NT2/D1 (cell line): ENCODE data around the gene NDOR1.

Experiments
- DNase-seq: peaks from one replicate; pipeline ENCODE4 v3.0.0-alpha.2; 2011; ENCODE audit warnings: low read depth, low spot score
- H3K27me3 ChIP-seq: 2 replicates; pipeline ENCODE4 v1.6.0; 2011; ENCODE audit warnings: mild to moderate bottlenecking; ENCODE audit not compliant: insufficient read length, insufficient read depth
- H3K36me3 ChIP-seq: 2 replicates; pipeline ENCODE4 v1.6.1; 2011; ENCODE audit warnings: mild to moderate bottlenecking, low read length, mixed read lengths; ENCODE audit not compliant: insufficient read depth, insufficient read length
- H3K4me1 ChIP-seq: 2 replicates; pipeline ENCODE4 v1.5.1; 2011; ENCODE audit not compliant: insufficient read depth, insufficient read length
- H3K4me3 ChIP-seq: 2 replicates; pipeline ENCODE4 v1.5.1; 2011; ENCODE audit warnings: low read depth; ENCODE audit not compliant: insufficient read length
- H3K9ac ChIP-seq: 2 replicates; pipeline ENCODE4 v1.6.0; 2011; ENCODE audit warnings: low read depth; ENCODE audit not compliant: insufficient read length
- H3K9me3 ChIP-seq: 2 replicates; pipeline ENCODE4 v1.5.1; 2011; ENCODE audit warnings: mild to moderate bottlenecking, low read length; ENCODE audit not compliant: insufficient read depth
- SUZ12 ChIP-seq: IDR thresholded peaks from 2 replicates; pipeline ENCODE4 v1.6.1; 2011; ENCODE audit not compliant: insufficient read length, insufficient read depth; ENCODE audit errors: extremely low read depth
- YY1 ChIP-seq: IDR thresholded peaks from 2 replicates; pipeline ENCODE4 v1.6.1; 2011; ENCODE audit not compliant: insufficient read length, insufficient read depth
- ZNF274 ChIP-seq: IDR thresholded peaks from 2 replicates; pipeline ENCODE4 v1.6.1; 2011; ENCODE audit warnings: mild to moderate bottlenecking, low read depth, low read length

Gene NDOR1

DNA sequence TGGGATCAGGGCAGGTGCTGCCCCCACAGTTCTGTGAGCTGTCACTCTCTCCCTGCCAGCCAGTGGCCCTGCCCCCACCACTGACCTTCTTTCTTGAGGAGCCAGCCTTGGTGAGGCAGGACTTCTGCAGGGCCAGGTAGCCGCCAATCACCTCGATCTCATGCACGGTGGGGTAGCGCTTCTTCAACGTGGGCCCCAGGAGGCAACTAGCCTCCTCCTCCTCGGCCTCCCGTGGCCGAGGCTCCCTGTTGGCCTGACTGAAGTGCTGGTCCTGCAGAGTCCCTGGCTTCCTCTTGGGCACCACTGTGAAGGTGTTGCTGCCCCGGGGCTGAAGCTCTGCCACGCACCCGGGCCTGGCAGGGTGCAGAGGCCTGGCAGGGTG lies 6.6 kb upstream of the NDOR1 start:
- Histone ChIP-seq H3K36me3 (peaks cover 33% of the 10 kb centered on the region), H3K9me3 (no peaks in the 10 kb centered on the region), H3K4me3 (peak overlapping the region; percentile 37), H3K27me3 (no peaks in the 10 kb centered on the region), H3K4me1 (peaks cover 31% of the 10 kb centered on the region), H3K9ac (peak overlapping the region; percentile 77)
- TF ChIP-seq SUZ12, result no peak
- no peak for TF ChIP-seq ZNF274
- TF ChIP-seq YY1, result no peak
- DNase-seq, result no peak

DNA sequence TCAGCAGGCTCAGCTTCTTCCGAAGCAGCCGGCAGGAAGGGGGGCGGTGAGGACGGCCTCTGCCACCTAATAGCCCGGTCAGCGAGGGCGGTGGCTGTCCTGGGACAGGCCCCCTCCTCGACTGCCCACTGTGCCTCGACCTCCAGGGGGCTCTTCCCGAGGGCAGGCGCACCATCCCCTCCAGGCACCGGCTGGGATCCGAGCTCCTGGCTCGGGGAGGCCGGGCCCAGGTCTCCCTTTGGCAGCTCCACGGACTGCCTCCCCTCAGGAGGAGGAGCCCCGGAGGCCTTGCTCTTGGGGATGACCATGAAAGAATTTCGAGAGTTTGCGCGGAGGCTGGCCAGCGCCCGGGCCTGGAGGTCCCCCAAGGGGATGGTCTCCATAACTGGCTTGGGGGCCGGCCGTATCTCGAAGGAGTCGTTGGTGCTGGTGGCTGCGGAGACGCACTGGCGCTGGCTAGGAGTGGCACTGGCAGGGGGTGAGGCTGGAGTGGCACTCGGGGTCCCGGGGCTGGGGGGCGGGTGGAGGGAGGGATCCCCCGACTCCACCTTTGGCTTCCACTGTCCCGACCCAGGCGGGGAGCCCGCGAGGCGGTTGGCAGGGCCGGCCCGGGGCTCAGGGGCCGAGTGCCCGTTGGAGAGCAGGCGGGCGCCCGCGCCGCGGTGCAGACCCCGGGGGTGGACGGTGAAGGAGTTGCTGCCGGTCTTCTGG lies 5.9 kb upstream of the NDOR1 start:
- Histone ChIP-seq H3K36me3 (peaks cover 40% of the 10 kb centered on the region), H3K9me3 (no peaks in the 10 kb centered on the region), H3K4me1 (peaks cover 27% of the 10 kb centered on the region), H3K9ac (peak overlapping the region; percentile 77), H3K4me3 (peak overlapping the region; percentile 37), H3K27me3 (no peaks in the 10 kb centered on the region)
- no peak for TF ChIP-seq YY1
- TF ChIP-seq SUZ12, result no peak
- TF ChIP-seq ZNF274, result no peak
- no peak for DNase-seq

DNA sequence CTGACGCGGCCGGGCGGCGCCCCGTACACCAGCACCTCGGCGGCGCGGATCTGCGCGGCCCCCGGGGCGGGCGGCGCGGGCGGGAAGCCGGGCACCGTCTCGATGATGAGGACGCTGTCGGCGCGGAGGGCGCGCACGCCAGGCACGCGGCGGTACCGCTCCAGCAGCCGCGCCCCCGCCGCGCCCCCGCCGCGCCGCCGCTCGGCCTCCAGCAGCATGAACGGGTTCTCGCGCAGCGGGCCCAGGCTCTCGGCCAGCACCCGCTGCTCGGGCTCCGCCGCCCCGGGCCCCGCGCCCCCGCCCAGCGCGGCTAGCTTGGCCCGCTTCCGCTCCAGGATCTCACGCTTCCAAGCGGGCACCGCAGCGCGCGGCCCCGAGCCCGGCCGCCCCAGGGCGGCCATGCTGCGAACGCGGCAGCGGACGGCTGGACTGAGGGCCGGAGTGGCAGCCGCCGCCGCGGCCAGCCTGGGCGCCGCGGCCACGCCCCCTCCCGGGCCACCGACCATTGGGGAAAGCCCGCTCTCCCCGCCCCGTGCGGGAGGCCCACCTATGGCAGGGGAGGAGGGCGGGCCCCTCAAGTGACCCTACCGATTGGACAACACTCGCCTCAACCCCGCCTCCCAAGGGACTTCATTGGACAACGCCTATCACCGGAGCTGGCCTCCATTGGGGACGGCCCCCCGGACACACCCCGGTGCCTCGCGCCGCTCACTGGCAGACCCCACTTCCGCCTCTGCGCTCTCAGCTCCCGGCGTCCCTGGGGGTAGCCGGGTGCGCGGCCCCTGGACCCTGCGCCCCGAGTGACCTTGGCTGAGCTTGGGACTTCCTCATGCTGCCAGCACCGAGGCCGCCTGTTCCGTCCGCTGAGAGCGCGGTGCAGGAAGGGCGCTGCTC lies 4.9 kb upstream of the NDOR1 start, which contains the start of gene TPRN:
Gene TPRN, minus strand, starts transcription at position 431 of the 894 bp plus-strand sequence. Its CDS starts 30 bp downstream, at position 401.
- Histone ChIP-seq H3K36me3 (peaks cover 34% of the 10 kb centered on the region), H3K4me3 (peak within 1 kb of the TSS; percentile 80), H3K4me1 (peaks cover 21% of the 10 kb centered on the region), H3K27me3 (no peaks in the 10 kb centered on the region), H3K9ac (peak within 1 kb of the TSS; percentile 98), H3K9me3 (no peaks in the 10 kb centered on the region)
- DNase-seq, result peak; percentile 99
- TF ChIP-seq YY1, result no peak
- no peak for TF ChIP-seq SUZ12
- no peak for TF ChIP-seq ZNF274

DNA sequence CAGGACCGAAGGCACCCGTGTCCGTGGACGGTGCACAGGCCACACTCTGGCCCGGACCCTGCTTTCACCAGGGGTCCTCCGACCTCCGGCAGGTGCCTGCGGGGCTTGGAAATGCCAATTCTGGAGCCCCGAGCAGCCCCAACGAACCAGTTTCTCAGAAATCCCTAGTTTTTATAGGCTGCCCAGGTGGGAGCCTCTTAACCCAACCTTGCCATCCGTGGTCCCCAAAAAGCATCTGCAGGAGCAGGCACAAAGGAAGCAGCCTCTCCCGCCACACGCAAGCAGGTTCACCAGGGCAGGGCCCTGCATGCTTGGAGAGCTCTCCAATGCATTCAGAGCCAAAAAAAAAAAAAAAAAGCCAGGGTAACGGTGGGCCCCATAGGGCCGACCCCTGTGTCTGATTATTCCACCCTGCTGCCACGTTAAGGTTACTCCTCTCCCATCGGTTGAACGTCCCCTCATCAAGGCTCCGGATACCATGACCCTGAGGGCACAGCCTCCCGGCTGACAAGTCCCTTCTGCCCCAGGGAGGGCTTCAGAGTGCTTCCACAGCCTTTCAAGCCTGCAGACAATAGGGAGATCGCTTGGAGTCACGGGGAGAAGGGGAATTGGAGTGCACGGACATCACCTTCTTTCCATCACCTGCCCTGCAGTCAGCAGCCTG lies 4.2 kb upstream of the NDOR1 start:
- no peak for DNase-seq
- peak overlapping the region; percentile 80 for H3K4me3 ChIP-seq
- peaks cover 18% of the 10 kb centered on the region for H3K4me1 ChIP-seq
- no peaks in the 10 kb centered on the region for H3K9me3 ChIP-seq
- TF ChIP-seq YY1 (no peak), ZNF274 (no peak), SUZ12 (no peak)
- peaks cover 30% of the 10 kb centered on the region for H3K36me3 ChIP-seq
- H3K27me3 ChIP-seq, result no peaks in the 10 kb centered on the region
- peak overlapping the region; percentile 98 for H3K9ac ChIP-seq

DNA sequence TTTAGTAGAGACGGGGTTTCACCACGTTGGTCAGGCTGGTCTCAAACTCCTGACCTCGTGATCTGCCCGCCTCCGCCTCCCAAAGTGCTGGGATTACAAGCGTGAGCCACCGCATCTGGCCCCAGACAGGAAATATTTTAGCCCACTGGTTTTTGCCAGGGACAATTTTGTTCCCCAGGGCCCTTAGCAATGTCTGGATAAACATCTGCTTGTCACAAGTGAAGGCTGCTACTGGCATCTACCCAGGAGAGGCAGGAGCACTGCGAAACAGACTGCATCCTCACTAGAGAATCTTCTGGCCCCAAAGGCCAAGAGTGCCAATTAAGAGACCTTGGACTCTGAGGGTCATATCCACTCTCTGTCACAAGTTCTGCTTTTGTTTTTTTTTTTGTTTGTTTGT lies 2.5 kb upstream of the NDOR1 start:
- DNase-seq, result no peak
- peaks cover 34% of the 10 kb centered on the region for H3K36me3 ChIP-seq
- H3K27me3 ChIP-seq, result no peaks in the 10 kb centered on the region
- no peaks in the 10 kb centered on the region for H3K9me3 ChIP-seq
- peak overlapping the region; percentile 53 for H3K9ac ChIP-seq
- TF ChIP-seq YY1, result no peak
- no peak for TF ChIP-seq ZNF274
- no peak for TF ChIP-seq SUZ12
- H3K4me3 ChIP-seq, result no peak overlapping the region
- H3K4me1 ChIP-seq, result peaks cover 26% of the 10 kb centered on the region

DNA sequence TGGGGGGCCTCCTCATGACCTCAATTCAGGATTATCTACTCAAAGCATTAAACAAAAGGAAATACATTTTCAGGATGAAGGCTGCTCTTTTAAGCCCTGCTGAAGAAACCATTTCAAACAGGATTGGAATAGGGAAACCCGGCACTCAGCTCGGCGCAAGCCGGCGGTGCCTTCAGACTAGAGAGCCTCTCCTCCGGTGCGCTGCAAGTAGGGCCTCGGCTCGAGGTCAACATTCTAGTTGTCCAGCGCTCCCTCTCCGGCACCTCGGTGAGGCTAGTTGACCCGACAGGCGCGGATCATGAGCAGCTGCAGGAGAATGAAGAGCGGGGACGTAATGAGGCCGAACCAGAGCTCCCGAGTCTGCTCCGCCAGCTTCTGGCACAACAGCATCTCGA lies 772 bp upstream of the NDOR1 start:
- TF ChIP-seq ZNF274, result no peak
- no peak for TF ChIP-seq SUZ12
- no peak for TF ChIP-seq YY1
- no peaks in the 10 kb centered on the region for H3K9me3 ChIP-seq
- H3K9ac ChIP-seq, result peak overlapping the region; percentile 97
- H3K36me3 ChIP-seq, result peaks cover 45% of the 10 kb centered on the region
- peaks cover 17% of the 10 kb centered on the region for H3K4me1 ChIP-seq
- no peak for DNase-seq
- no peaks in the 10 kb centered on the region for H3K27me3 ChIP-seq
- H3K4me3 ChIP-seq, result peak overlapping the region; percentile 99

DNA sequence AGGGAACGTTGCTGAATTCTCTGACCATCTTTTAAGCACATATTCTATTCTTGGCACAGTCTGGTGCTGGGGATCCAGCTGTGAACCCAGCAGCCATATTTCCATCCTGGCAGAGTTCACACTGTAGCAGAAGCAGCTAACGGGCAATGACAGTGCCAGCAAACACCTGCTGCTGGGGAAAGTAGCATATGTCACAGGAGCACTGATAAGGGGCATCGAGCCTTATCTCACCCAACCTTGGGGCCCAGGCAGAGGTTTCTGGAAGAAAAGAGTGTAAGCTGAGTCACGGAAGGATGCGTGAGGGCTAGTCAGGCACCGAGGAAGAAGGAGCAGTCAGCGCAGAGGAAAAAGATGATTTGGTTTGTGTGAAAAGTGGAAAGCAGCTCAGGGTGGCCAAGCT lies 1.1 kb downstream of the NDOR1 start:
- DNase-seq, result no peak
- H3K9me3 ChIP-seq, result no peaks in the 10 kb centered on the region
- H3K9ac ChIP-seq, result peak overlapping the region; percentile 62
- H3K27me3 ChIP-seq, result no peaks in the 10 kb centered on the region
- peaks cover 15% of the 10 kb centered on the region for H3K4me1 ChIP-seq
- peak overlapping the region; percentile 99 for H3K4me3 ChIP-seq
- TF ChIP-seq ZNF274 (no peak), SUZ12 (no peak), YY1 (no peak)
- H3K36me3 ChIP-seq, result peaks cover 61% of the 10 kb centered on the region
